PFSK-1 (cell line): ENCODE measurements around the gene KCNQ2.

Experiments
- FOXP2 ChIP-seq: optimal IDR thresholded peaks from 2 replicates; pipeline ENCODE3; 2011; ENCODE audit warnings: borderline replicate concordance, control low read depth, inconsistent platforms; ENCODE audit not compliant: insufficient read depth; ENCODE audit errors: extremely low read length, extremely low read depth
- POLR2AphosphoS5 ChIP-seq: IDR thresholded peaks from 2 replicates; pipeline ENCODE4 v1.6.1; 2012; ENCODE audit warnings: low read depth, mild to moderate bottlenecking, control low read depth, low read length, moderate library complexity
- SIN3A ChIP-seq: IDR thresholded peaks from 2 replicates; pipeline ENCODE4 v1.6.1; 2012; ENCODE audit warnings: mild to moderate bottlenecking, low read length, moderate library complexity, borderline replicate concordance; ENCODE audit not compliant: insufficient read depth
- TAF1 ChIP-seq: IDR thresholded peaks from 2 replicates; pipeline ENCODE4 v1.6.1; 2012; ENCODE audit warnings: low read length, control low read depth, borderline replicate concordance; ENCODE audit not compliant: insufficient read depth
- TF ChIP-seq, protein P1 (sequence below), 2 experiments: IDR thresholded peaks; 2 replicates each; pipeline versions ENCODE4 v1.6.1 to v1.8.0; 2011 to 2012; ENCODE audit warnings: low read depth in 2 of 2, low read length in 2 of 2, control low read depth in 1 of 2, inconsistent platforms in 1 of 2, mild to moderate bottlenecking in 1 of 2, moderate library complexity in 1 of 2; ENCODE audit not compliant: insufficient read depth in 1 of 2

KCNQ2 gene

DNA sequence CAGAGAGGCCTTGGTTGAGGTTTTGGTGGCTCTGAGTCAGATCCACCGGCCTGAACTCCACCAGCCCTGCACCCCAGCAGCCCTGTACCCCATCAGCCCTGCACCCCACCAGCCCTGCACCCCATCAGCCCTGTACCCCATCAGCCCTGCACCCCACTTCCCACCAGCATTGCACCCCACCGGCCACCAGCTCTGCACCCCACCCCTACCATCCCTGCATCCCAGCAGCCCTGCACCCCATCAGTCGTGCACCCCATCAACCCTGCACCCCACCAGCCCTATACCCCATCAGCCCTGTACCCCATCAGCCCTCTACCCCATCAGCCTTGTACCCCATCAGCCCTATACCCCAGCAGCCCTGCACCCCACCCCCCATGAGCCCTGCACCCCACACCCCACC lies 97.0 kb downstream of the KCNQ2 start:
- TF ChIP-seq FOXP2 = no peak
- no peak for TF ChIP-seq SIN3A
- TF ChIP-seq, protein P1, sequence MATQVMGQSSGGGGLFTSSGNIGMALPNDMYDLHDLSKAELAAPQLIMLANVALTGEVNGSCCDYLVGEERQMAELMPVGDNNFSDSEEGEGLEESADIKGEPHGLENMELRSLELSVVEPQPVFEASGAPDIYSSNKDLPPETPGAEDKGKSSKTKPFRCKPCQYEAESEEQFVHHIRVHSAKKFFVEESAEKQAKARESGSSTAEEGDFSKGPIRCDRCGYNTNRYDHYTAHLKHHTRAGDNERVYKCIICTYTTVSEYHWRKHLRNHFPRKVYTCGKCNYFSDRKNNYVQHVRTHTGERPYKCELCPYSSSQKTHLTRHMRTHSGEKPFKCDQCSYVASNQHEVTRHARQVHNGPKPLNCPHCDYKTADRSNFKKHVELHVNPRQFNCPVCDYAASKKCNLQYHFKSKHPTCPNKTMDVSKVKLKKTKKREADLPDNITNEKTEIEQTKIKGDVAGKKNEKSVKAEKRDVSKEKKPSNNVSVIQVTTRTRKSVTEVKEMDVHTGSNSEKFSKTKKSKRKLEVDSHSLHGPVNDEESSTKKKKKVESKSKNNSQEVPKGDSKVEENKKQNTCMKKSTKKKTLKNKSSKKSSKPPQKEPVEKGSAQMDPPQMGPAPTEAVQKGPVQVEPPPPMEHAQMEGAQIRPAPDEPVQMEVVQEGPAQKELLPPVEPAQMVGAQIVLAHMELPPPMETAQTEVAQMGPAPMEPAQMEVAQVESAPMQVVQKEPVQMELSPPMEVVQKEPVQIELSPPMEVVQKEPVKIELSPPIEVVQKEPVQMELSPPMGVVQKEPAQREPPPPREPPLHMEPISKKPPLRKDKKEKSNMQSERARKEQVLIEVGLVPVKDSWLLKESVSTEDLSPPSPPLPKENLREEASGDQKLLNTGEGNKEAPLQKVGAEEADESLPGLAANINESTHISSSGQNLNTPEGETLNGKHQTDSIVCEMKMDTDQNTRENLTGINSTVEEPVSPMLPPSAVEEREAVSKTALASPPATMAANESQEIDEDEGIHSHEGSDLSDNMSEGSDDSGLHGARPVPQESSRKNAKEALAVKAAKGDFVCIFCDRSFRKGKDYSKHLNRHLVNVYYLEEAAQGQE (IDR thresholded peaks at IDR 0.05; ENCODE audit: insufficient read depth in 1 of 2, low read depth in 2 of 2, low read length in 2 of 2) = no peak
- no peak for TF ChIP-seq POLR2AphosphoS5
- TF ChIP-seq TAF1 = no peak

DNA sequence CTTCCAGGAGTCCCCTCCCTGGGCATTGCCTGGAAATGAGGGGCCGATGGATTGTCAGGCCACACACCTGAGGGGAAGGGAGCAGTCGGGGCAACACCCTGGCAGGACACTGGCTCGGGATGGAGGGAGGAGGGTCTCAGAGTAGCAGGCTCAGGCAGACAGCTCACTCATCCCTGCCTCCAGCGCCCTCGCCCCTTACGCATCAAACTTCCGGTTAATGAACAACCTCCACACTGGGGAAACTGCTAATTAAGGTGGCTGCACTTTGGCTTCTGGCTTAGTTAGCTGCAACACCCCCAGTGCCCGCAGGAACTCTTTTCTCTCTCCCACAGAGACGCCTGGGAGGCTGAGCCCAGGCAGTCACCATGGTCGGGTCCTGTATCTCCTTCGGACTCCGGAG lies 98.0 kb downstream of the KCNQ2 start:
- TF ChIP-seq SIN3A (no peak), FOXP2 (no peak), TAF1 (no peak), POLR2AphosphoS5 (no peak)
- TF ChIP-seq, protein P1 (IDR thresholded peaks at IDR 0.05; ENCODE audit: insufficient read depth in 1 of 2, low read depth in 2 of 2, low read length in 2 of 2) = no peak

- TF ChIP-seq SIN3A (no peak), POLR2AphosphoS5 (no peak), TAF1 (no peak), FOXP2 (no peak)
- TF ChIP-seq, protein P1 (IDR thresholded peaks at IDR 0.05; ENCODE audit: insufficient read depth in 1 of 2, low read depth in 2 of 2, low read length in 2 of 2) = no peak
Observed at GRCh38 chr20:63373996-63374395, 98.5 kb downstream of the KCNQ2 start.

GRCh38 chr20:63372971-63373885 lies 99.2 kb downstream of the KCNQ2 start:
- TF ChIP-seq TAF1 (no peak), POLR2AphosphoS5 (no peak), FOXP2 (no peak), SIN3A (no peak)
- TF ChIP-seq, protein P1 (IDR thresholded peaks at IDR 0.05; ENCODE audit: insufficient read depth in 1 of 2, low read depth in 2 of 2, low read length in 2 of 2) = no peak
